ENCODE results near the gene CIRBP.
A peak's percentile ranks its signal among the peaks of the same experiment; 100 is the strongest.

Gene CIRBP

GRCh38 chr19:1279782-1280341, 10.7 kb downstream of the CIRBP start:
- H3K36me3 ChIP-seq (ENCODE audit: control insufficient read depth in 5 of 5, insufficient read depth in 5 of 5, low read length in 5 of 5), result peaks cover 0 to 18% (median 8%) of the 10 kb centered on the region in 5 donors
- H3K9me3 ChIP-seq (ENCODE audit: control insufficient read depth in 5 of 5, low read length in 5 of 5), result no peaks in the 10 kb centered on the region
- peaks cover 1 to 21% (median 18%) of the 10 kb centered on the region in 5 donors for H3K4me1 ChIP-seq (ENCODE audit: control insufficient read depth in 5 of 5, insufficient read depth in 5 of 5, low read length in 5 of 5)
- no peak overlapping the region for H3K27ac ChIP-seq (ENCODE audit: low read depth, low read length)
- peak overlapping the region in 1 of 5 donors; percentile 30 for H3K9ac ChIP-seq (ENCODE audit: low read length in 5 of 5)
- H3K4me3 ChIP-seq (ENCODE audit: low read depth in 1 of 5, low read length in 5 of 5), result no peak overlapping the region
- H3K27me3 ChIP-seq (ENCODE audit: control insufficient read depth in 5 of 5, insufficient read depth in 4 of 5, low read length in 5 of 5), result peaks cover 18 to 26% (median 22%) of the 10 kb centered on the region in 5 donors

GRCh38 chr19:1280636-1281568, 11.8 kb downstream of the CIRBP start:
- no peaks in the 10 kb centered on the region for H3K9me3 ChIP-seq (ENCODE audit: control insufficient read depth in 5 of 5, low read length in 5 of 5)
- no peak overlapping the region for H3K27ac ChIP-seq (ENCODE audit: low read depth, low read length)
- H3K9ac ChIP-seq (ENCODE audit: low read length in 5 of 5), result no peak overlapping the region
- peaks cover 0 to 15% (median 8%) of the 10 kb centered on the region in 5 donors for H3K36me3 ChIP-seq (ENCODE audit: control insufficient read depth in 5 of 5, insufficient read depth in 5 of 5, low read length in 5 of 5)
- no peak overlapping the region for H3K4me3 ChIP-seq (ENCODE audit: low read depth in 1 of 5, low read length in 5 of 5)
- peaks cover 24 to 31% (median 29%) of the 10 kb centered on the region in 5 donors for H3K27me3 ChIP-seq (ENCODE audit: control insufficient read depth in 5 of 5, insufficient read depth in 4 of 5, low read length in 5 of 5)
- H3K4me1 ChIP-seq (ENCODE audit: control insufficient read depth in 5 of 5, insufficient read depth in 5 of 5, low read length in 5 of 5), result peaks cover 1 to 16% (median 13%) of the 10 kb centered on the region in 5 donors

- Histone ChIP-seq H3K4me1 (ENCODE audit: control insufficient read depth in 5 of 5, insufficient read depth in 5 of 5, low read length in 5 of 5) (peaks cover 0 to 12% (median 6%) of the 10 kb centered on the region in 5 donors), H3K9ac (ENCODE audit: low read length in 5 of 5) (no peak overlapping the region), H3K9me3 (ENCODE audit: control insufficient read depth in 5 of 5, low read length in 5 of 5) (no peaks in the 10 kb centered on the region), H3K4me3 (ENCODE audit: low read depth in 1 of 5, low read length in 5 of 5) (no peak overlapping the region), H3K27ac (ENCODE audit: low read depth, low read length) (no peak overlapping the region), H3K36me3 (ENCODE audit: control insufficient read depth in 5 of 5, insufficient read depth in 5 of 5, low read length in 5 of 5) (peaks cover 0 to 15% (median 8%) of the 10 kb centered on the region in 5 donors), H3K27me3 (ENCODE audit: control insufficient read depth in 5 of 5, insufficient read depth in 4 of 5, low read length in 5 of 5) (peaks cover 29 to 35% (median 33%) of the 10 kb centered on the region in 5 donors)
These were observed 12.6 kb downstream of the CIRBP start for GRCh38 chr19:1281569-1282287.

- H3K4me1 ChIP-seq (ENCODE audit: control insufficient read depth in 5 of 5, insufficient read depth in 5 of 5, low read length in 5 of 5), result peaks cover 0 to 14% (median 10%) of the 10 kb centered on the region in 5 donors
- H3K9me3 ChIP-seq (ENCODE audit: control insufficient read depth in 5 of 5, low read length in 5 of 5), result no peaks in the 10 kb centered on the region
- no peak overlapping the region for H3K27ac ChIP-seq (ENCODE audit: low read depth, low read length)
- peaks cover 38 to 44% (median 42%) of the 10 kb centered on the region in 5 donors for H3K27me3 ChIP-seq (ENCODE audit: control insufficient read depth in 5 of 5, insufficient read depth in 4 of 5, low read length in 5 of 5)
- no peak overlapping the region for H3K4me3 ChIP-seq (ENCODE audit: low read depth in 1 of 5, low read length in 5 of 5)
- peaks cover 0 to 15% (median 8%) of the 10 kb centered on the region in 5 donors for H3K36me3 ChIP-seq (ENCODE audit: control insufficient read depth in 5 of 5, insufficient read depth in 5 of 5, low read length in 5 of 5)
- no peak overlapping the region for H3K9ac ChIP-seq (ENCODE audit: low read length in 5 of 5)
These were observed 13.6 kb downstream of the CIRBP start for GRCh38 chr19:1282588-1283206.

GRCh38 chr19:1283207-1283916, 14.2 kb downstream of the CIRBP start:
- Histone ChIP-seq H3K9ac (ENCODE audit: low read length in 5 of 5) (no peak overlapping the region), H3K27me3 (ENCODE audit: control insufficient read depth in 5 of 5, insufficient read depth in 4 of 5, low read length in 5 of 5) (peaks cover 44 to 51% (median 48%) of the 10 kb centered on the region in 5 donors), H3K27ac (ENCODE audit: low read depth, low read length) (no peak overlapping the region), H3K9me3 (ENCODE audit: control insufficient read depth in 5 of 5, low read length in 5 of 5) (no peaks in the 10 kb centered on the region), H3K4me3 (ENCODE audit: low read depth in 1 of 5, low read length in 5 of 5) (no peak overlapping the region), H3K4me1 (ENCODE audit: control insufficient read depth in 5 of 5, insufficient read depth in 5 of 5, low read length in 5 of 5) (peaks cover 0 to 17% (median 13%) of the 10 kb centered on the region in 5 donors), H3K36me3 (ENCODE audit: control insufficient read depth in 5 of 5, insufficient read depth in 5 of 5, low read length in 5 of 5) (peaks cover 0 to 11% (median 8%) of the 10 kb centered on the region in 5 donors)

- Histone ChIP-seq H3K36me3 (ENCODE audit: control insufficient read depth in 5 of 5, insufficient read depth in 5 of 5, low read length in 5 of 5) (peaks cover 0 to 8% (median 6%) of the 10 kb centered on the region in 5 donors), H3K9ac (ENCODE audit: low read length in 5 of 5) (no peak overlapping the region), H3K27me3 (ENCODE audit: control insufficient read depth in 5 of 5, insufficient read depth in 4 of 5, low read length in 5 of 5) (peaks cover 46 to 56% (median 54%) of the 10 kb centered on the region in 5 donors), H3K27ac (ENCODE audit: low read depth, low read length) (no peak overlapping the region), H3K4me3 (ENCODE audit: low read depth in 1 of 5, low read length in 5 of 5) (no peak overlapping the region), H3K4me1 (ENCODE audit: control insufficient read depth in 5 of 5, insufficient read depth in 5 of 5, low read length in 5 of 5) (peaks cover 0 to 17% (median 13%) of the 10 kb centered on the region in 5 donors), H3K9me3 (ENCODE audit: control insufficient read depth in 5 of 5, low read length in 5 of 5) (no peaks in the 10 kb centered on the region)
These were observed 14.8 kb downstream of the CIRBP start for GRCh38 chr19:1283917-1284292.

GRCh38 chr19:1284293-1284978, 15.3 kb downstream of the CIRBP start:
- Histone ChIP-seq H3K9me3 (ENCODE audit: control insufficient read depth in 5 of 5, low read length in 5 of 5) (no peaks in the 10 kb centered on the region), H3K9ac (ENCODE audit: low read length in 5 of 5) (no peak overlapping the region), H3K36me3 (ENCODE audit: control insufficient read depth in 5 of 5, insufficient read depth in 5 of 5, low read length in 5 of 5) (peaks cover 0 to 2% (median 1%) of the 10 kb centered on the region in 5 donors), H3K27ac (ENCODE audit: low read depth, low read length) (no peak overlapping the region), H3K27me3 (ENCODE audit: control insufficient read depth in 5 of 5, insufficient read depth in 4 of 5, low read length in 5 of 5) (peaks cover 51 to 61% (median 59%) of the 10 kb centered on the region in 5 donors), H3K4me3 (ENCODE audit: low read depth in 1 of 5, low read length in 5 of 5) (no peak overlapping the region), H3K4me1 (ENCODE audit: control insufficient read depth in 5 of 5, insufficient read depth in 5 of 5, low read length in 5 of 5) (peaks cover 0 to 17% (median 13%) of the 10 kb centered on the region in 5 donors)

GRCh38 chr19:1284979-1285736, 16.0 kb downstream of the CIRBP start:
- no peak overlapping the region for H3K4me3 ChIP-seq (ENCODE audit: low read depth in 1 of 5, low read length in 5 of 5)
- peaks cover 0 to 14% (median 8%) of the 10 kb centered on the region in 5 donors for H3K4me1 ChIP-seq (ENCODE audit: control insufficient read depth in 5 of 5, insufficient read depth in 5 of 5, low read length in 5 of 5)
- no peaks in the 10 kb centered on the region for H3K9me3 ChIP-seq (ENCODE audit: control insufficient read depth in 5 of 5, low read length in 5 of 5)
- H3K36me3 ChIP-seq (ENCODE audit: control insufficient read depth in 5 of 5, insufficient read depth in 5 of 5, low read length in 5 of 5), result no peaks in the 10 kb centered on the region
- no peak overlapping the region for H3K27ac ChIP-seq (ENCODE audit: low read depth, low read length)
- no peak overlapping the region for H3K9ac ChIP-seq (ENCODE audit: low read length in 5 of 5)
- peaks cover 52 to 68% (median 65%) of the 10 kb centered on the region in 5 donors for H3K27me3 ChIP-seq (ENCODE audit: control insufficient read depth in 5 of 5, insufficient read depth in 4 of 5, low read length in 5 of 5)
